BLaER1 (cell line): ENCODE results near the gene CDK14.

ENCODE experiments used
- H3K27ac ChIP-seq: shearing (Covaris generic); formaldehyde crosslinking; 2 replicates; pipeline ENCODE4 v1.8.1; 2022
- H3K27me3 ChIP-seq: shearing (Covaris generic); formaldehyde crosslinking; 2 replicates; pipeline ENCODE4 v1.8.1; 2022
- H3K36me3 ChIP-seq: shearing (Covaris generic); formaldehyde crosslinking; 2 replicates; pipeline ENCODE4 v1.8.1; 2022
- H3K4me1 ChIP-seq: shearing (Covaris generic); formaldehyde crosslinking; 2 replicates; pipeline ENCODE4 v1.8.1; 2022
- H3K4me2 ChIP-seq: shearing (Covaris generic); formaldehyde crosslinking; 2 replicates; pipeline ENCODE4 v1.8.1; 2022
- H3K4me3 ChIP-seq: shearing (Covaris generic); formaldehyde crosslinking; 2 replicates; pipeline ENCODE4 v1.8.1; 2022
- H3K9ac ChIP-seq: shearing (Covaris generic); formaldehyde crosslinking; 2 replicates; pipeline ENCODE4 v1.8.1; 2022
- H3K9me3 ChIP-seq: shearing (Covaris generic); formaldehyde crosslinking; 2 replicates; pipeline ENCODE4 v1.8.1; 2022
- H4K20me1 ChIP-seq: shearing (Covaris generic); formaldehyde crosslinking; 2 replicates; pipeline ENCODE4 v1.8.1; 2022
- Cebpa-rat ChIP-seq: shearing (Covaris generic); IDR thresholded peaks from 2 replicates; pipeline ENCODE4 v1.8.1; 2022

The CDK14 gene

DNA sequence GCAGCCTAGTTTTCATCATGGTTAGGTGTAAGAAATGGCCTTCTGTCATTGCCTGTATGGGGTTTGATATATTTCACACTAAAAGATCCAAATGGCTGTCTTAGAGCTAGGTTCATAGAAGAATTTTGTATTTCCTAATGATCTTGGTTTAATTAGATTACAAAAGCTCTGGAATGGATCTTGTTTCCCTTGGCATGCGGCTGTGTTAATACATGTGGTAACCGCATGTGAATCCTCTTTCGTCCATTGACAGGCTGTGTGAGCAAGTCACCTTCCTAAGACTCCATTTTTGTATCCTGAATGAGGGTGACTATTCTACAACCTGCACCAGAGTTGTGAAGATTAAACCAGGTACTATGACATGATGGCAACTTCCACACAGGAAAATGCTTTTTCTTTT lies 655.8 kb downstream of the CDK14 start:
- no peak overlapping the region for H3K4me3 ChIP-seq
- H3K9ac ChIP-seq = no peak overlapping the region
- no peaks in the 10 kb centered on the region for H3K4me1 ChIP-seq
- no peak overlapping the region for H3K4me2 ChIP-seq
- H4K20me1 ChIP-seq = no peaks in the 10 kb centered on the region
- H3K27me3 ChIP-seq = no peaks in the 10 kb centered on the region
- H3K9me3 ChIP-seq = peaks cover 12% of the 10 kb centered on the region
- no peak for TF ChIP-seq Cebpa-rat
- H3K36me3 ChIP-seq = no peaks in the 10 kb centered on the region
- H3K27ac ChIP-seq = no peak overlapping the region
